Subcutaneous abdominal adipose tissue (tissue), 5 donors: ENCODE data around the gene IGFN1.

Source experiments
- H3K27ac ChIP-seq: one replicate; pipeline ENCODE4 v1.7.0; 2013; ENCODE audit warnings: low read depth, mild to moderate bottlenecking, inconsistent platforms, low read length, moderate library complexity
- H3K27me3 ChIP-seq, 5 donors: one replicate each; pipeline ENCODE4 v1.7.0; 2013; ENCODE audit warnings: low read length in 5 of 5, inconsistent platforms in 1 of 5; ENCODE audit not compliant: control insufficient read depth in 5 of 5, insufficient read depth in 4 of 5
- H3K36me3 ChIP-seq, 5 donors: one replicate each; pipeline ENCODE4 v1.7.0; 2013; ENCODE audit warnings: low read length in 5 of 5; ENCODE audit not compliant: control insufficient read depth in 5 of 5, insufficient read depth in 5 of 5
- H3K4me1 ChIP-seq, 5 donors: one replicate each; pipeline ENCODE4 v1.7.0; 2013; ENCODE audit warnings: low read length in 5 of 5, mild to moderate bottlenecking in 3 of 5, moderate library complexity in 1 of 5; ENCODE audit not compliant: control insufficient read depth in 5 of 5, insufficient read depth in 5 of 5
- H3K4me3 ChIP-seq, 5 donors: one replicate each; pipeline ENCODE4 v1.7.0; 2013; ENCODE audit warnings: low read length in 5 of 5, low read depth in 1 of 5
- H3K9ac ChIP-seq, 5 donors: one replicate each; pipeline ENCODE4 v1.7.0; 2013; ENCODE audit warnings: low read length in 5 of 5, mild to moderate bottlenecking in 4 of 5, moderate library complexity in 3 of 5
- H3K9me3 ChIP-seq, 5 donors: one replicate each; pipeline ENCODE4 v1.7.0; 2013; ENCODE audit warnings: low read length in 5 of 5; ENCODE audit not compliant: control insufficient read depth in 5 of 5
- donor health status: healthy.
- donor health status: healthy.
- donor health status: healthy.
- donor health status: healthy.
- donor health status: healthy.

IGFN1 gene

GRCh38 chr1:201269281-201269680 lies 78.7 kb downstream of the IGFN1 start:
- Histone ChIP-seq H3K9ac (no peak overlapping the region), H3K27ac (no peak overlapping the region), H3K4me3 (no peak overlapping the region), H3K27me3 (peaks cover 0 to 7% (median 6%) of the 10 kb centered on the region in 5 donors), H3K4me1 (no peaks in the 10 kb centered on the region), H3K9me3 (no peaks in the 10 kb centered on the region), H3K36me3 (no peaks in the 10 kb centered on the region)

GRCh38 chr1:201269900-201270410 lies 79.3 kb downstream of the IGFN1 start:
- H3K36me3 ChIP-seq: no peaks in the 10 kb centered on the region
- peaks cover 0 to 7% (median 6%) of the 10 kb centered on the region in 5 donors for H3K27me3 ChIP-seq
- H3K9me3 ChIP-seq: no peaks in the 10 kb centered on the region
- no peak overlapping the region for H3K4me3 ChIP-seq
- no peak overlapping the region for H3K9ac ChIP-seq
- no peak overlapping the region for H3K27ac ChIP-seq
- H3K4me1 ChIP-seq: no peaks in the 10 kb centered on the region

- no peaks in the 10 kb centered on the region for H3K9me3 ChIP-seq
- H3K36me3 ChIP-seq: no peaks in the 10 kb centered on the region
- no peaks in the 10 kb centered on the region for H3K4me1 ChIP-seq
- H3K9ac ChIP-seq: no peak overlapping the region
- no peak overlapping the region for H3K27ac ChIP-seq
- H3K27me3 ChIP-seq: peaks cover 0 to 10% (median 7%) of the 10 kb centered on the region in 5 donors
- no peak overlapping the region for H3K4me3 ChIP-seq
These were observed 80.2 kb downstream of the IGFN1 start for GRCh38 chr1:201270616-201271390.

GRCh38 chr1:201272799-201273198 lies 82.2 kb downstream of the IGFN1 start:
- Histone ChIP-seq H3K36me3 (no peaks in the 10 kb centered on the region), H3K4me1 (peaks cover 0 to 2% (median 0%) of the 10 kb centered on the region in 5 donors), H3K9me3 (no peaks in the 10 kb centered on the region), H3K4me3 (no peak overlapping the region), H3K9ac (no peak overlapping the region), H3K27ac (no peak overlapping the region), H3K27me3 (peaks cover 0 to 12% (median 8%) of the 10 kb centered on the region in 5 donors)

- H3K36me3 ChIP-seq: no peaks in the 10 kb centered on the region
- H3K4me1 ChIP-seq: peaks cover 0 to 7% (median 2%) of the 10 kb centered on the region in 5 donors
- H3K27ac ChIP-seq: no peak overlapping the region
- H3K4me3 ChIP-seq: no peak overlapping the region
- H3K9me3 ChIP-seq: no peaks in the 10 kb centered on the region
- peaks cover 0 to 8% (median 7%) of the 10 kb centered on the region in 5 donors for H3K27me3 ChIP-seq
- no peak overlapping the region for H3K9ac ChIP-seq
These were observed 84.1 kb downstream of the IGFN1 start for GRCh38 chr1:201274616-201275252.

- Histone ChIP-seq H3K4me3 (no peak overlapping the region), H3K27ac (no peak overlapping the region)
These were observed 84.6 kb downstream of the IGFN1 start for GRCh38 chr1:201275253-201275666.

GRCh38 chr1:201276891-201277290 lies 86.3 kb downstream of the IGFN1 start:
- H3K9ac ChIP-seq: no peak overlapping the region
- H3K9me3 ChIP-seq: no peaks in the 10 kb centered on the region
- H3K27ac ChIP-seq: no peak overlapping the region
- no peaks in the 10 kb centered on the region for H3K36me3 ChIP-seq
- H3K4me3 ChIP-seq: no peak overlapping the region
- H3K27me3 ChIP-seq: peaks cover 0 to 8% (median 4%) of the 10 kb centered on the region in 5 donors
- peaks cover 0 to 7% (median 2%) of the 10 kb centered on the region in 5 donors for H3K4me1 ChIP-seq

More at GRCh38 chr1:201275253-201275666, 84.6 kb downstream of the IGFN1 start:
- no peaks in the 10 kb centered on the region for H3K9me3 ChIP-seq
- no peaks in the 10 kb centered on the region for H3K36me3 ChIP-seq
- peaks cover 0 to 7% (median 2%) of the 10 kb centered on the region in 5 donors for H3K4me1 ChIP-seq
- peaks cover 0 to 8% (median 7%) of the 10 kb centered on the region in 5 donors for H3K27me3 ChIP-seq
- H3K9ac ChIP-seq: no peak overlapping the region

GRCh38 chr1:201277441-201277840 lies 86.8 kb downstream of the IGFN1 start:
- H3K36me3 ChIP-seq: no peaks in the 10 kb centered on the region
- no peak overlapping the region for H3K27ac ChIP-seq
- H3K9ac ChIP-seq: no peak overlapping the region
- H3K4me3 ChIP-seq: no peak overlapping the region
- H3K27me3 ChIP-seq: peaks cover 0 to 10% (median 4%) of the 10 kb centered on the region in 5 donors
- H3K4me1 ChIP-seq: peaks cover 0 to 7% (median 2%) of the 10 kb centered on the region in 5 donors
- H3K9me3 ChIP-seq: no peaks in the 10 kb centered on the region
